ENCODE measurements around the gene CTCFL.

GRCh38 chr20:57482148-57482547 lies 42.8 kb downstream of the CTCFL start:
- TF ChIP-seq POLR2AphosphoS5 (IDR thresholded peaks at IDR 0.05; ENCODE audit: low read depth, low read length) (no peak), POLR2A (IDR thresholded peaks at IDR 0.05; ENCODE audit: low read depth, low read length) (no peak), TAF1 (IDR thresholded peaks at IDR 0.05; ENCODE audit: low read depth, low read length) (no peak), POU2F2 (IDR thresholded peaks at IDR 0.05; ENCODE audit: low read depth, low read length) (no peak), SPI1 (IDR thresholded peaks at IDR 0.05; ENCODE audit: low read depth, low read length) (no peak)

Data from GM12891 (cell line).